Activated naive CD8-positive, alpha-beta T cell (primary cell): ENCODE results near the gene GRK3.
"Not testable (repeated sequence)": the region's sequence is repeated elsewhere in the genome, so short reads cannot be mapped to it uniquely, and the experiment has no call there.

Experiments used
- H3K27ac Mint-ChIP-seq: one replicate; pipeline ENCODE4 v1.8.0; 2021; ENCODE audit warnings: mixed read lengths
- H3K27me3 Mint-ChIP-seq: one replicate; pipeline ENCODE4 v1.8.0; 2021; ENCODE audit warnings: mixed read lengths
- H3K36me3 Mint-ChIP-seq: one replicate; pipeline ENCODE4 v1.8.0; 2021; ENCODE audit warnings: mixed read lengths
- H3K4me1 Mint-ChIP-seq: one replicate; pipeline ENCODE4 v1.8.0; 2021; ENCODE audit warnings: low read depth, mixed read lengths
- H3K4me3 Mint-ChIP-seq: one replicate; pipeline ENCODE4 v1.8.0; 2021; ENCODE audit warnings: mild to moderate bottlenecking, mixed read lengths
- H3K9me3 Mint-ChIP-seq: one replicate; pipeline ENCODE4 v1.8.0; 2021; ENCODE audit warnings: low read depth, mixed read lengths

Gene GRK3

GRCh38 chr22:25542720-25543402 is 21.6 kb upstream of the GRK3 start:
- Mint-ChIP-seq H3K36me3 (peaks cover 8% of the 10 kb centered on the region), H3K9me3 (no peaks in the 10 kb centered on the region), H3K4me1 (no peaks in the 10 kb centered on the region), H3K27ac (no peak overlapping the region), H3K27me3 (no peaks in the 10 kb centered on the region), H3K4me3 (no peak overlapping the region)

- no peak overlapping the region for H3K4me3 Mint-ChIP-seq
- no peak overlapping the region for H3K27ac Mint-ChIP-seq
- H3K4me1 Mint-ChIP-seq = no peaks in the 10 kb centered on the region
- no peaks in the 10 kb centered on the region for H3K27me3 Mint-ChIP-seq
- no peaks in the 10 kb centered on the region for H3K9me3 Mint-ChIP-seq
- H3K36me3 Mint-ChIP-seq = peaks cover 8% of the 10 kb centered on the region
These were observed 19.3 kb upstream of the GRK3 start for GRCh38 chr22:25545146-25545545.

- Mint-ChIP-seq H3K36me3 (peaks cover 8% of the 10 kb centered on the region), H3K4me1 (no peaks in the 10 kb centered on the region), H3K9me3 (no peaks in the 10 kb centered on the region), H3K27ac (no peak overlapping the region), H3K4me3 (no peak overlapping the region), H3K27me3 (no peaks in the 10 kb centered on the region)
These were observed 18.8 kb upstream of the GRK3 start for GRCh38 chr22:25545672-25546071.

GRCh38 chr22:25546242-25546641 is 18.2 kb upstream of the GRK3 start:
- H3K27ac Mint-ChIP-seq = no peak overlapping the region
- H3K4me3 Mint-ChIP-seq = no peak overlapping the region
- H3K4me1 Mint-ChIP-seq = no peaks in the 10 kb centered on the region

GRCh38 chr22:25546751-25547150 is 17.7 kb upstream of the GRK3 start:
- Mint-ChIP-seq H3K4me3 (no peak overlapping the region), H3K27ac (no peak overlapping the region), H3K9me3 (no peaks in the 10 kb centered on the region), H3K4me1 (no peaks in the 10 kb centered on the region), H3K36me3 (peaks cover 8% of the 10 kb centered on the region), H3K27me3 (no peaks in the 10 kb centered on the region)

More at GRCh38 chr22:25546242-25546641, 18.2 kb upstream of the GRK3 start:
- Mint-ChIP-seq H3K27me3 (no peaks in the 10 kb centered on the region), H3K9me3 (no peaks in the 10 kb centered on the region), H3K36me3 (peaks cover 8% of the 10 kb centered on the region)

DNA sequence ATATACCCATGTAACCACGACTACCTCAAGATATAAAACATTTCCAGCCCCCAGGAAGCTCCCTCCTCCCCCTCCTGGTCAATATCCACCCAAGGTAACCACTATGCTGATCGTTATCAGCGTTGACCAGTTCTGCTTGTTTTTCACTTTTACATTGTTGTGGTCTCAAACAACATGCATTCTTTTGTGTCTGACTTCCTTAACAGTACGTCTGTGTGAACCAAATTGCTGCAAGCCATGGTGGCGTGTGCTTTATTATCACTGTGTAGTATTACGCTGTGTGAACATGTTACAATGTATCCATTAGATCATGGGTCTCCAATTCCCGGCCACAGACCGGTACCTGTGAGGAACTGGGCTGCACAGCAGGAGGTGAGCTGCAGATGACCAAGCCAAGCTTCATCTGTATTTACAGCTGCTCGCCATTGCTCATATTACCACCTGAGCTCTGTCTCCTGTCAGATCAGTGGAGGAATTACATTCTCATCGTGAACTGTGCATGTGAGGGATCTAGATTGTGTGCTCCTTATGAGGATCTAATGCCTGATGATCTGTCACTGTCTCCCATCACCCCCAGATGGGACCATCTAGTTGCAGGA is 15.5 kb upstream of the GRK3 start:
- no peaks in the 10 kb centered on the region for H3K4me1 Mint-ChIP-seq

GRCh38 chr22:25551396-25551795 is 13.1 kb upstream of the GRK3 start:
- H3K27me3 Mint-ChIP-seq = no peaks in the 10 kb centered on the region
- no peak overlapping the region for H3K4me3 Mint-ChIP-seq
- no peaks in the 10 kb centered on the region for H3K36me3 Mint-ChIP-seq
- H3K27ac Mint-ChIP-seq = no peak overlapping the region
- H3K4me1 Mint-ChIP-seq = no peaks in the 10 kb centered on the region
- no peaks in the 10 kb centered on the region for H3K9me3 Mint-ChIP-seq

More for the DNA sequence above, 15.5 kb upstream of the GRK3 start:
- Mint-ChIP-seq H3K27ac (no peak overlapping the region), H3K9me3 (no peaks in the 10 kb centered on the region), H3K36me3 (peaks cover 3% of the 10 kb centered on the region), H3K27me3 (no peaks in the 10 kb centered on the region), H3K4me3 (no peak overlapping the region)

- not testable (repeated sequence) for H3K4me1 Mint-ChIP-seq, H3K9me3 Mint-ChIP-seq, H3K4me3 Mint-ChIP-seq, H3K36me3 Mint-ChIP-seq, H3K27me3 Mint-ChIP-seq, H3K27ac Mint-ChIP-seq
These were observed 12.1 kb upstream of the GRK3 start for GRCh38 chr22:25552405-25552804.

GRCh38 chr22:25553131-25553530 is 11.3 kb upstream of the GRK3 start:
- no peaks in the 10 kb centered on the region for H3K9me3 Mint-ChIP-seq
- H3K27me3 Mint-ChIP-seq = no peaks in the 10 kb centered on the region
- H3K27ac Mint-ChIP-seq = no peak overlapping the region
- no peaks in the 10 kb centered on the region for H3K36me3 Mint-ChIP-seq
- H3K4me3 Mint-ChIP-seq = no peak overlapping the region
- H3K4me1 Mint-ChIP-seq = no peaks in the 10 kb centered on the region

GRCh38 chr22:25554238-25554671 is 10.2 kb upstream of the GRK3 start:
- no peak overlapping the region for H3K4me3 Mint-ChIP-seq
- H3K36me3 Mint-ChIP-seq = no peaks in the 10 kb centered on the region
- H3K27me3 Mint-ChIP-seq = no peaks in the 10 kb centered on the region
- no peaks in the 10 kb centered on the region for H3K9me3 Mint-ChIP-seq
- H3K4me1 Mint-ChIP-seq = no peaks in the 10 kb centered on the region
- H3K27ac Mint-ChIP-seq = no peak overlapping the region

DNA sequence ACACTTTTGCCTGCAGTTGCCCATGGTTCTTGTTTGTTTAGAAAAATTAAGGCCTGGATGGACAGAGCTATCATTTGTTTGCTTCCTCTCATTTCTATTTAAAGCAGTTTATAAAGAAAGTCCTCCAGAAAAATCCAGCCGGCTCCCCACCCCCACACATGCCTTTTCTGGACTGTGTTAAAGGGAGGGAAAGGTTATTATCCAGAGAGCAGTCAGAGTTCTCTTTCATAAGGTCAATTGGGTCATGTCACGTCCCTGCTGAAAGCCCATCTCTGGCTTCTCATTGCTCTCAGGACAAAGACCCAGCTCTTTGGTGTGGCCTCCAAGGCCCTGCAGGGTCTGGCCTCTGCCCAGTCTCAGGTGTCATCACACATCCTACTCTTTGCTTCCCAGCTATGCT is 9.8 kb upstream of the GRK3 start:
- Mint-ChIP-seq H3K27me3 (no peaks in the 10 kb centered on the region), H3K4me1 (no peaks in the 10 kb centered on the region), H3K4me3 (no peak overlapping the region), H3K36me3 (no peaks in the 10 kb centered on the region), H3K27ac (no peak overlapping the region), H3K9me3 (no peaks in the 10 kb centered on the region)

GRCh38 chr22:25555586-25555985 is 8.9 kb upstream of the GRK3 start:
- no peaks in the 10 kb centered on the region for H3K9me3 Mint-ChIP-seq
- H3K27ac Mint-ChIP-seq = no peak overlapping the region
- no peaks in the 10 kb centered on the region for H3K4me1 Mint-ChIP-seq
- no peaks in the 10 kb centered on the region for H3K36me3 Mint-ChIP-seq
- no peak overlapping the region for H3K4me3 Mint-ChIP-seq
- no peaks in the 10 kb centered on the region for H3K27me3 Mint-ChIP-seq

- peaks cover 7% of the 10 kb centered on the region for H3K4me1 Mint-ChIP-seq
- H3K9me3 Mint-ChIP-seq = no peaks in the 10 kb centered on the region
- H3K36me3 Mint-ChIP-seq = no peaks in the 10 kb centered on the region
- H3K4me3 Mint-ChIP-seq = no peak overlapping the region
- no peaks in the 10 kb centered on the region for H3K27me3 Mint-ChIP-seq
- H3K27ac Mint-ChIP-seq = no peak overlapping the region
These were observed 7.3 kb upstream of the GRK3 start for GRCh38 chr22:25557218-25557617.

- no peak overlapping the region for H3K27ac Mint-ChIP-seq
- H3K36me3 Mint-ChIP-seq = no peaks in the 10 kb centered on the region
- H3K4me3 Mint-ChIP-seq = no peak overlapping the region
- peaks cover 15% of the 10 kb centered on the region for H3K4me1 Mint-ChIP-seq
- no peaks in the 10 kb centered on the region for H3K9me3 Mint-ChIP-seq
- H3K27me3 Mint-ChIP-seq = no peaks in the 10 kb centered on the region
These were observed 6.1 kb upstream of the GRK3 start for GRCh38 chr22:25558341-25558740.

DNA sequence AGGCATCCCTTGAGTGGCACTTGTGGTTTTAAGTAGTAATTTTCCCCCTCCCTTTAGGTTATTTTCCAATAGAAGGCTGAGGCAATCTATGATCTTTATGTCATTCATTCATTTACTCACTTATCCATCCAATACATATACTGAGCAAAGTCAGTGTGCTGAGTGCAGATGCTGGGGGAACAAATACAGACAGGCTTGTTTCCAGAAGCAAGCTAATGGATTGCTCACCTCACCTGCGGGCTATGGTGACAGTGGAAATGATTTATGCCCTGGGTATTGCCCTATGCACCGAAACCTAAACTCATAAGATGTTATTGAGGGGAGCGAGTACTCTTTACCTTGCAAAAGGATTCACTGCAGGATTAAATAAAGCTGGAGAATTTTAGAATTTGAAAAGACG is 4.6 kb upstream of the GRK3 start:
- not testable (repeated sequence) for H3K36me3 Mint-ChIP-seq, H3K27me3 Mint-ChIP-seq, H3K9me3 Mint-ChIP-seq, H3K4me3 Mint-ChIP-seq, H3K27ac Mint-ChIP-seq
- peaks cover 25% of the 10 kb centered on the region for H3K4me1 Mint-ChIP-seq

DNA sequence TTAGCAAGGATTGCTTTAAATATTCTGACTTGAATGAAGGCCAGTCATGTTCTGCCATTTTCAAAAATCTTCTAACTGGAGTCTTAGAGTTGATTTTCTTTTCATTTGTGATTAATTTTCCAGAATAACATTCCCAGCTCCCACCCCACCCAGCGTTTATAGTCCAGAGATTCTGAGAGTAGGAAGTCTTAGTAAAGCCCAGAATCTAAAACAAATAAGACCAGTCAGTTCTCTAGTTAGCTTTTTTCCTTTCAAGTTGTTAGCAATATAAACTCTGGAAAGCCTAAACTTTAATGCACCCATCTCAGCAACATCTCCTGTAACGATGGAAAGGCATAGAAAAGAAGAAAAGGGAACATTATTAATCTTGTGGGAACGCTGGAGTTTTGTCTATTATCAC is 3.3 kb upstream of the GRK3 start:
- not testable (repeated sequence) for H3K27me3 Mint-ChIP-seq, H3K36me3 Mint-ChIP-seq, H3K9me3 Mint-ChIP-seq, H3K27ac Mint-ChIP-seq, H3K4me3 Mint-ChIP-seq
- H3K4me1 Mint-ChIP-seq = peaks cover 33% of the 10 kb centered on the region
